SK-N-MC (cell line): ENCODE measurements around the gene LGMN.

ENCODE experiments used
- FOXP2 ChIP-seq: optimal IDR thresholded peaks from 2 replicates; pipeline ENCODE3; 2011; ENCODE audit warnings: mild to moderate bottlenecking, moderate library complexity; ENCODE audit not compliant: insufficient read depth; ENCODE audit errors: extremely low read length, control extremely low read depth
- POLR2AphosphoS5 ChIP-seq: IDR thresholded peaks from 2 replicates; pipeline ENCODE4 v1.6.1; 2012; ENCODE audit warnings: mild to moderate bottlenecking, low read depth, low read length, borderline replicate concordance

DNA sequence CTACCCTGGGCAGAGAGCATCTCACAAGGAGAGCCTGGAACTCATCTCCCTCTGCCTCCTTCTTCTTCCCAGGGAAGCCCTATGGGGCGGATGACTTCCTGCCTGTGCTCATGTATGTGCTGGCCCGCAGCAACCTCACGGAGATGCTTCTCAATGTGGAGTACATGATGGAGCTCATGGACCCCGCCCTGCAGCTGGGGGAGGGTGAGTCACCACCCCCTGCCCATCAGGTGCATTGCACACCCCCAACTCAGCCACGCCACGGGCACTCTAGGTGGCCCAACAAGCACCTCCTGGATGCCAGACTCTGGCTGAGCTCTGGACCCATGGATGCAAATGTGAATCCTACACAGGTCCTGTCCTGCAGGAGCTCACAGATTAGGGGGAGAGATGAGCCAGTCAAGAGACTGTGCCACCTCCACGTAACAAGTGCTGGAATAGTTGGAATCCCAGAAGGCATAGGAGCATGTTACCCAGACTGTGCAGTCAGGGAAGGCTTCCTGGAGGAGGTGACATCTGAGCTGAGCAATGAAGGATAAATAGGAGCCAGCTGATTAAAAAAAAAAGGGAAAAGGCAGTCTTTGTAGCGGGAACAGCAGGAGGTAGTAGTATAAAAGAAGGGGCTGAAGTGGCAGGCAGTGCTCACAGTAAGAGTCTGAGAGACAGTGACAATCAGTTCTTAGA, 71.9 kb downstream of the LGMN start:
- TF ChIP-seq POLR2AphosphoS5 = no peak
- no peak for TF ChIP-seq FOXP2
